Measurements from ENCODE around the gene CEP63.

DNA sequence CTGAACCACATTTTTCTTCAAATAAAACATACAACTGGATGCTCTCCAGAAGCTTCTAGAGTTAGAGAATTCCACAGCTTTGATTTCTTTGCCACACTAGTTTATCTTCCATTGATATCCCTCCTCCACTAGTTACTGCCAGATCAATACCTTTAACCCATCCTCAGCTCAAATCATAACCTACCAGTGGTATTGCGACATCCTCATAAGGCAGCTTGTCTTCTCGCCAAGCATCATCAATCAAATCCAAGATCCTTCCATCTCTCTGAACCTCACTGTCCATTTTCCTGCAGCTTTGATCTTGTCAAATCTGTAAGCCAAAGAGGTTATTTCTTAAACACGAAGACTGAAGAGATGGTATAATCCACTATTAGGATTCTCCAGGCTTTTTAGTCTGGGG, 3.2 kb upstream of the CEP63 start:
- TF ChIP-seq EZH2 (IDR thresholded peaks at IDR 0.05; ENCODE audit: borderline replicate concordance) (no peak), CTCF (IDR thresholded peaks at IDR 0.05; ENCODE audit: poor library complexity) (no peak), EZH2phosphoT487 (IDR thresholded peaks at IDR 0.05; ENCODE audit: low read depth, severe bottlenecking, unreplicated experiment) (no peak)

Measured in hepatocyte (in vitro differentiated cells).